OCI-LY1 (cell line): ENCODE data around the gene BLVRA.

Experiments
- EZH2 ChIP-seq: fragments of 200-600 bp; sonication (generic), shearing (Covaris generic); IDR thresholded peaks from 2 replicates; pipeline ENCODE4 v1.8.0; 2017; ENCODE audit warnings: borderline replicate concordance, mixed run types, mild to moderate bottlenecking, antibody characterized with exemption, low read length, moderate library complexity, mixed read lengths
- TF ChIP-seq, protein P1 (sequence below): fragments of 200-600 bp; sonication (generic), shearing (Covaris generic); IDR thresholded peaks from 2 replicates; pipeline ENCODE4 v1.5.1; 2017; ENCODE audit warnings: mild to moderate bottlenecking, antibody characterized with exemption, low read length, moderate library complexity, mixed read lengths

DNA sequence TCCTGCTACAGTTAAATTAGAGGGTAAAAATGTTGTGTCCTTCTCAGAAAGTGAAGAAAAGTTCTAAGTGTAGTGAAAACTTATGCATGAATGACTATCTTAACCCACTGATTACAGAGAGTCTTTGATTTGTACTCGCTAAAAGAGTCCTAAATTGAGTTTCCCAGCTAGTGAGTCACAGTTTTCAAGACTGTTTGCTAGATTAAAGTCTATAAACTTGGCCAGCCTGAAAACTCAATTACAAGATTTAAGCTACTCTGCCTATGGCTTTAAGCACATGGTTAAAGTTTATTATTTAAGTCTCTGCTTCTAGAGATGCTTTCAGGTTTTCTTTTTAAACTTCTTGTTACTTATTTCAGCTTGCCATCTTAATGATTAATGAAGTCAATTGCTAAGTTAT, 66.5 kb downstream of the BLVRA start:
- TF ChIP-seq, protein P1, sequence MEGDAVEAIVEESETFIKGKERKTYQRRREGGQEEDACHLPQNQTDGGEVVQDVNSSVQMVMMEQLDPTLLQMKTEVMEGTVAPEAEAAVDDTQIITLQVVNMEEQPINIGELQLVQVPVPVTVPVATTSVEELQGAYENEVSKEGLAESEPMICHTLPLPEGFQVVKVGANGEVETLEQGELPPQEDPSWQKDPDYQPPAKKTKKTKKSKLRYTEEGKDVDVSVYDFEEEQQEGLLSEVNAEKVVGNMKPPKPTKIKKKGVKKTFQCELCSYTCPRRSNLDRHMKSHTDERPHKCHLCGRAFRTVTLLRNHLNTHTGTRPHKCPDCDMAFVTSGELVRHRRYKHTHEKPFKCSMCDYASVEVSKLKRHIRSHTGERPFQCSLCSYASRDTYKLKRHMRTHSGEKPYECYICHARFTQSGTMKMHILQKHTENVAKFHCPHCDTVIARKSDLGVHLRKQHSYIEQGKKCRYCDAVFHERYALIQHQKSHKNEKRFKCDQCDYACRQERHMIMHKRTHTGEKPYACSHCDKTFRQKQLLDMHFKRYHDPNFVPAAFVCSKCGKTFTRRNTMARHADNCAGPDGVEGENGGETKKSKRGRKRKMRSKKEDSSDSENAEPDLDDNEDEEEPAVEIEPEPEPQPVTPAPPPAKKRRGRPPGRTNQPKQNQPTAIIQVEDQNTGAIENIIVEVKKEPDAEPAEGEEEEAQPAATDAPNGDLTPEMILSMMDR: no peak
- TF ChIP-seq EZH2: no peak
